GM21723 (cell line): ENCODE data around the gene G6PC2.
"Not testable (repeated sequence)": the region's sequence is repeated elsewhere in the genome, so short reads cannot be mapped to it uniquely, and the experiment has no call there.

Source experiments
- ATAC-seq: cut with Tn5 transposase; IDR thresholded peaks from one replicate; pipeline ENCODE4 v1.9.1; 2021; ENCODE audit warnings: mild to moderate bottlenecking, moderate library complexity; ENCODE audit not compliant: unreplicated experiment

Gene G6PC2

GRCh38 chr2:168903888-168904287 lies 2.8 kb downstream of the G6PC2 start:
- no peak for ATAC-seq

DNA sequence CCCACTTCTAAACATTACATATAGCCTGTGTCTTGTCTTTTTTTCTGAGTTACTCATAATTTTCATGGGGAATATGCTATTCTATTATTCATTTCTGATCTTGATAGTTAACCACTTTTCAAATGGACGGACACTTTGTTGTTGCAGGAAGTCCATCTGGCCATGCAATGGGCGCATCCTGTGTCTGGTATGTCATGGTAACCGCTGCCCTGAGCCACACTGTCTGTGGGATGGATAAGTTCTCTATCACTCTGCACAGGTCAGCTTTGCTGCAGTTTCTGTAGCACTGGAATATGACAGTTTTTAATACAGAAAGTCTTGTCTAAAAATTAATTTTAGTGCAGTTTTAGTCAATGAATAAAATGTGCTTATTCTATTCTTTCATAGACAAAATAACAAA lies 3.3 kb downstream of the G6PC2 start:
- no peak for ATAC-seq

DNA sequence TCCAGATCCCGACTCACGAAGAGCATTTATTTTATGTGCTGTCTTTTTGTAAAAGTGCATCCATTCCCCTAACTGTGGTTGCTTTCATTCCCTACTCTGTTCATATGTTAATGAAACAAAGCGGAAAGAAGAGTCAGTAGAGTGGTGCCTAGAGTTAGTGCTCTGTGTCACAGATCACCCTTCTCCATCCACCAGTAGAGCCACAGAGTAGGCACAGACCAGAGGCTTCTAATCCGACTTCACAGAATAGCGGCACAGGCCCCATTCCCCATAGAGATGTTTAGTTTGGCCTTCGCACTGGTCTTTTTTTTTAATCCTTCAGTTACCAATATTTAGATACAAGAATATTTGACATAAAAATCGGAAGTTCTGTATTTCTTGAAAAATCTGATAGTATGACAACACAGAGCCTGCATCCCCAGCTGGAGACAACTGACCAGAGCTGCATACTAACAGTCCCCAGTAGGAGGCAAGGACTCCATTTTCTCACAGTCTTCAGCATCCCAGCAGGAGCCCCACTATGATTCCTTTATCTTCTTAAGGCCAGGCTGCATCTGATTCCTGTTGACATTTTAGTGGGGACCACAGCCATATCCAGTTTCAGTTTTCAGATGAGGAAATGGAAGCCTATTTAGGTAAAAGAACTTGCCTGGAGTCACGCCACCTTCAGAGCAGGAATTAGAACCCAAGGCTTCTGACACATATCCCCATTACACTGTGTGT lies 7.0 kb downstream of the G6PC2 start:
- no peak for ATAC-seq

DNA sequence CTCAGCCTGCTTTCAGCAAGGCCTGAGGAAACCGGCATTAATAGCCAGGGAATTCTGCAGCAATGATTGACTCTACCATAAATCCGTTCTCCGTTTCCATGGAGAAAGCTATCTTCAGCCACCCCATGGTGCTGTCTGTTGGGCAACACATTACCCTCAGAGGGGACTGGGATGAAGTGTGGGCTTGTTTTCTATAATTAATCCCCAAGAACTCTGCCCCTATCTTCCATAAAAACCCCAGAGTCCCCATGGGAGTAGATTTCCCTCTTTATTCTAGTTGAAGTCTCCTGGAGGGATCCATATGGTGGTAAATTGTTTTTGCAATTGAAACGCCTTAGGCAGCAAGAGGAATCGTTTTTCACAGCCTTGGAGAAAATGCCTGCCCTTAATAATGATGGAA lies 9.2 kb downstream of the G6PC2 start:
- no peak for ATAC-seq

GRCh38 chr2:168912466-168912865 lies 11.4 kb downstream of the G6PC2 start:
- no peak for ATAC-seq

GRCh38 chr2:168912901-168913369 lies 11.8 kb downstream of the G6PC2 start:
- ATAC-seq: no peak

GRCh38 chr2:168913495-168913894 lies 12.4 kb downstream of the G6PC2 start:
- ATAC-seq: no peak

- no peak for ATAC-seq
Observed at GRCh38 chr2:168915441-168916330, 14.6 kb downstream of the G6PC2 start.

- ATAC-seq: no peak
Observed at GRCh38 chr2:168916331-168916675, 15.2 kb downstream of the G6PC2 start.

GRCh38 chr2:168920504-168921157 lies 19.5 kb downstream of the G6PC2 start:
- ATAC-seq: peak; percentile 51

DNA sequence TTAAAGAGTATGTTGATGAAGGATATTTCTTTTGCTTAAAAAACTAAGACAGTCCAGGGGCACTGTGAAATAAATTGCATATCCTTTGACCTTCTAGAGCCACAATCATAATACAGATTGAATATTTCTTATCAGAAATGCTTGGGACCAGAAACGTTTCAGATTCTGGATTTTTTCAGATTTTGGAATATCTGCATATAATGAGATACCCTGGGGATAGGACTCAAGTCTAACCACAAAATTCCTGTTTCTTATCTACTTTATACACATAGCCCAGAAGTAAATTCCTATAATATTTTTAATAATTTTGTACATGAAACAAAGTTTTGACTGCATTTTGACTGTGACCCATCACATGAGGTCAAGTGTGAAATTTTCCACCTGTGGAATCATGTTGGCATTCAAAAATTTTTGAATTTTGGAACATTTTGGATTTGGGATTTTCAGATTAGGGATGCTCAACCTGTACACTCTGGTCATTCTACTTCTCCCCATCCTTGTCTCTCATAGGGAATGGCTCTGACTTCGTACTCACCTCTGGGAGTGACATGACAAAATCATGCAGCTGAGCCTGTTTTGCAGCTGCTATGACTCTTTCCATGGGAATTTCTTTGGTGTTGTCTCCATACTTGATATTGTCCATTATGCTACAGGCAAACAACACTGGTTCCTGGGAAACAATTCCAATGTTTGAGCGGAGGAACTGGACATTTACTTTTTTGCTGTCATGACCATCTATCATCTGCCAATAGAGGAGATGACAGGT lies 25.7 kb downstream of the G6PC2 start:
- ATAC-seq: no peak

DNA sequence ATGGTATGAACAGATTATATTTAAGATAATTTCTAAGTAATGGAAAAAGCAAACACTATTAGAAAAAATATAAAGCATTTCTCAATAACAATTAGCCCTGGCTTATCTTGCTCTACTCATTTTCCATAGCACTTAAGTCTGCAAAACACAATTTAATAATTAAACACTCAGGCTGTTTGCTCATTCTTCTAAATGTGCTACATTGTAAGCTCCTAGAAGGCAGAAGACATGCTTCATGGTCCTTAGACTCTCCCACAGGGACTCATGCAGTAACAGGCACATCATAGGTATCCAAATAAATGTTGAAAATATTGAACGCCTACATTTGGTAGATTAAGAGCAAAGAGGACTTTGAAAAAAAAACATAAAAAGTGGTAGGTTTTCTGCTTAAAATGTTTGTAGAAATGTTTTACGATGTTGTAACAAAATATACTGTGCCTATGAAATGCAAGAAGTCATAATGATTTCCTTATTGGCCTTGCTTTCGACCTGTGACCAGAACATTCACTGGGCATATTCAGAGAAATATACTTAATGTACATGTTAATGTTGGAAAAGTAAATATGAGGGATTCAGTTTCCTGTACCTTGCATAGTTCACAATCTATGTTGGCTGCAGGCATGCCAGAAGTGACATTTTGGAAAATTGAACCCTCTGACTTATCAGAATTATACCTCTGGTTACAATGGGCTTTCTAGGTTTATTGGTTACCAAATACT lies 27.2 kb downstream of the G6PC2 start:
- ATAC-seq: no peak

GRCh38 chr2:168929031-168929430 lies 27.9 kb downstream of the G6PC2 start:
- no peak for ATAC-seq

- ATAC-seq: no peak
Observed at GRCh38 chr2:168930242-168930641, 29.2 kb downstream of the G6PC2 start.

GRCh38 chr2:168932174-168932573 lies 31.1 kb downstream of the G6PC2 start:
- ATAC-seq: not testable (repeated sequence)

- no peak for ATAC-seq
Observed at GRCh38 chr2:168934826-168935225, 33.7 kb downstream of the G6PC2 start.

DNA sequence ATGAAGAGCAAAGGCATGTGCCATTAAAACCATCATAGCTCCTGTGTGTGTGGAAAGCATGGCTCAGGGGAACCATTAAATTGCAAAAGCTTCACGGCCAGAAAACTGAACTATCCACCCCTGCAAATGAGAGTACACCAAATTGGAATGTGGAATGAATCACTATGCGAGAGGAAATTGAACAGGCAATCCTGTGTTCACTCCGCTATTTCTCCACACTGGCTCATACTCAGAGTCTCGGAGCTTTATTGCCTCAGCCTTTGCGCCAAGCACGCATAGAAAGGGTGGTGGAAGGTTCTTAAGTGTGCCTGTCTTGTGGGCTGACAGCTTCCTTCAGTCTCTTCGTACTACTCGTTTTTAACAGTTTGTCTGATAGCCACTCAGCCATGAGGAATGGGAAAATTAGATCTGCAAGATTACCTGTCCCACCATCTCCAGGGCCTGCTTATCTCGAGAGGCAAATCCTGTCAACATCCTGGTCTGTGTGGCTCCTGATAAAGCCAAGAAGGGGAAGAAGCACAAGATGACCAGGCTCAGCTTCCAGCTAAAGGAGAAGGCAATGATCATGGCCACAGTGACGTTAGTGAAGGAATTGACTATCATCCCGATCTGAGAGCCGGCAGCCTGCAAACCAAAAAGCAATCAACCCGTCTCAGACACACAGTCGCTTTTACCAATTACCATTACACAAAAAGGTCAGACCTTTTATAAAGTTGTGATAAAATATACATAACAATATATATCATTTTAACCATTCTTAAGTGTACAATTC lies 34.9 kb downstream of the G6PC2 start:
- no peak for ATAC-seq

GRCh38 chr2:168939061-168939460 lies 38.0 kb downstream of the G6PC2 start:
- ATAC-seq: no peak

DNA sequence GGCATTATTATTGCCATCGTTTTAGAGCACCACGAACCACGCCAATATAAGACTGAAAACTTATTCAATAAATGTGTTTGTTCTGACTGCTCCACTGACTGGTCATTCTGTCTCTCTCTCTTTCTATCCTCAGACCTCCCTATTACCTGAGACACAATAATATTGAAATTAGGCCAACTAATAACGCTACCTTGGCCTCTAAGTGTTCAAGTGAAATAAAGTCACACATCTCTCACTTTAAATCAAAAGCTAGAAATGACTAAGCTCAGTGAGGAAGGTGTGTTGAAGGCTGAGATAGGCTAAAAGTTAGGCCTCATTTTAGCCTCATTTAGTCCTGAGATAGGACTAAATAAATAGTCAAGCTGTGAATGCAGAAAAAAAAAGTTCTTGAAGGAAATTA lies 38.8 kb downstream of the G6PC2 start:
- peak; percentile 74 for ATAC-seq
